RWPE2 (cell line): ENCODE results near the gene TBC1D21.
A peak's percentile ranks its signal among the peaks of the same experiment; 100 is the strongest.

Source experiments
- ATAC-seq: fragments of 200-7000 bp; cut with Tn5 transposase; 3 replicates; pipeline ENCODE4 v1.9.1; 2021; ENCODE audit warnings: low read depth
- DNase-seq: peaks from one replicate; pipeline ENCODE4 v3.0.0-alpha.2; 2020; ENCODE audit warnings: low spot score
- H3K27ac ChIP-seq: fragments of 450-650 bp; 2 replicates; pipeline ENCODE4 v1.5.1; 2017; ENCODE audit warnings: mild to moderate bottlenecking; ENCODE audit not compliant: poor library complexity, severe bottlenecking
- H3K27me3 ChIP-seq: fragments of 250-450 bp; sonication (Bioruptor Pico); 2 replicates; pipeline ENCODE4 v1.5.1; 2021; ENCODE audit warnings: mild to moderate bottlenecking, moderate library complexity; ENCODE audit not compliant: insufficient read depth, poor library complexity, severe bottlenecking
- H3K36me3 ChIP-seq: fragments of 250-450 bp; sonication (Bioruptor Pico); 2 replicates; pipeline ENCODE4 v1.5.1; 2020; ENCODE audit warnings: low read depth, mild to moderate bottlenecking, moderate library complexity
- H3K4me1 ChIP-seq: fragments of 250-450 bp; sonication (Bioruptor Pico); 2 replicates; pipeline ENCODE4 v1.5.1; 2021; ENCODE audit warnings: mild to moderate bottlenecking, moderate library complexity; ENCODE audit not compliant: insufficient read depth, poor library complexity, severe bottlenecking
- H3K4me3 ChIP-seq: fragments of 250-450 bp; sonication (Bioruptor Pico); 2 replicates; pipeline ENCODE4 v1.5.1; 2021; ENCODE audit warnings: mild to moderate bottlenecking, moderate library complexity; ENCODE audit not compliant: severe bottlenecking
- H3K9me3 ChIP-seq: fragments of 250-450 bp; sonication (Bioruptor Pico); 2 replicates; pipeline ENCODE4 v1.5.1; 2021; ENCODE audit warnings: mild to moderate bottlenecking, moderate library complexity; ENCODE audit not compliant: severe bottlenecking
- TF ChIP-seq, protein P1 (sequence below): fragments of 450-650 bp; IDR thresholded peaks from one replicate; pipeline ENCODE4 v1.5.1; 2017; ENCODE audit warnings: mild to moderate bottlenecking, moderate library complexity; ENCODE audit not compliant: poor library complexity, severe bottlenecking

Gene TBC1D21

DNA sequence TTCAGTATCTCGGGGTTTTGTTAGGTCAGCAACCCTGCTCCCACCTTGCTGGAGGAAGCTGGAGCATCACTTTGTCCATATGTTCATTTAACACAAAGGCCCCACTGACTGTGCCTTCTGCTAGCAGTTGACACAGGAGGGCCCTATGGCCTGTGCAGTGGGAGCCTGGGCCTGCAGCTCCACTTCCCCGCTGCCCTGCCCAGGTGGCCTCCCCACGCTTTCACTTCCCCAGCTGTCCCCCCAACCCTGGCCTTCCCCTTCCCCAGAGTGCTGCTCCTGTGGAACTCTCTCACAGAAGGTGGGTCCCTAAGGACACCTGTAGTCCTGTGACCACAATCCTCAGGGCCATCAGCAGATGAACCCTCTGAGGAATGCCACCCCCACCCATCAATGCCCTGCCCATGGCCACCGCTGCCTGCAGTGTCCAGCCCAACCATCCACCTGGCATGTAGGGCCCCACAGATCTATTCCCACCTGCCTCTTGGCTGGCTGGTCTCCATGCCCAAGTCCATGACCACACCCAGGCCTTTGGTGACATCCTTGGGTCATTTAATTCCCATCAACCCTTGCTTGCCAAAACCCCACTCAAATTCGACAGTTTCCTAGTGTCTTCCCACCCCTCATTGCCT, 13.5 kb downstream of the TBC1D21 start:
- TF ChIP-seq, protein P1, sequence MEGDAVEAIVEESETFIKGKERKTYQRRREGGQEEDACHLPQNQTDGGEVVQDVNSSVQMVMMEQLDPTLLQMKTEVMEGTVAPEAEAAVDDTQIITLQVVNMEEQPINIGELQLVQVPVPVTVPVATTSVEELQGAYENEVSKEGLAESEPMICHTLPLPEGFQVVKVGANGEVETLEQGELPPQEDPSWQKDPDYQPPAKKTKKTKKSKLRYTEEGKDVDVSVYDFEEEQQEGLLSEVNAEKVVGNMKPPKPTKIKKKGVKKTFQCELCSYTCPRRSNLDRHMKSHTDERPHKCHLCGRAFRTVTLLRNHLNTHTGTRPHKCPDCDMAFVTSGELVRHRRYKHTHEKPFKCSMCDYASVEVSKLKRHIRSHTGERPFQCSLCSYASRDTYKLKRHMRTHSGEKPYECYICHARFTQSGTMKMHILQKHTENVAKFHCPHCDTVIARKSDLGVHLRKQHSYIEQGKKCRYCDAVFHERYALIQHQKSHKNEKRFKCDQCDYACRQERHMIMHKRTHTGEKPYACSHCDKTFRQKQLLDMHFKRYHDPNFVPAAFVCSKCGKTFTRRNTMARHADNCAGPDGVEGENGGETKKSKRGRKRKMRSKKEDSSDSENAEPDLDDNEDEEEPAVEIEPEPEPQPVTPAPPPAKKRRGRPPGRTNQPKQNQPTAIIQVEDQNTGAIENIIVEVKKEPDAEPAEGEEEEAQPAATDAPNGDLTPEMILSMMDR = no peak
- peak; percentile 57 for DNase-seq
- no peaks in the 10 kb centered on the region for H3K9me3 ChIP-seq
- peaks cover 9% of the 10 kb centered on the region for H3K27me3 ChIP-seq
- no peaks in the 10 kb centered on the region for H3K4me1 ChIP-seq
- no peak for ATAC-seq
- H3K4me3 ChIP-seq = no peak overlapping the region
- H3K27ac ChIP-seq = no peak overlapping the region
- H3K36me3 ChIP-seq = no peaks in the 10 kb centered on the region

DNA sequence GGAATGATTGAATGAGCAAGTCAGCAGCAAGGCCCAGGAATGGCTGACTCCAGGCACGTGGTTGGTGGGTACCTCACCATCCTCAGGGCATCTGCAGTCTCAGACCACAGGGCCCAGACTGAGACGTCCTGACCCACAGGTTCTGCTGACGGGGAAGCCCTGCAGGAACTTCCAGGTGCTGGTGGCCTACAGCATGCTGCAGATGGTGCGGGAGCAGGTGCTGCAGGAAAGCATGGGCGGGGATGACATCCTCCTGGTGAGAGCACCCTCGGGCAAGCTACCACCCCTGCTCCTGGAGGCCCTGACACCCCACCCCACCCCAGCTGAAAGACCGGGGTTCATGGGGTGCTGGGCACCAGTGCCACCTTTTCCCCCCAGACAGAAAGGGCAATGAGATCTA, 14.1 kb downstream of the TBC1D21 start:
- H3K27me3 ChIP-seq = peaks cover 9% of the 10 kb centered on the region
- no peaks in the 10 kb centered on the region for H3K36me3 ChIP-seq
- ATAC-seq (no peak), DNase-seq (peak; percentile 66)
- no peaks in the 10 kb centered on the region for H3K4me1 ChIP-seq
- TF ChIP-seq, protein P1 = no peak
- H3K27ac ChIP-seq = no peak overlapping the region
- H3K4me3 ChIP-seq = no peak overlapping the region
- H3K9me3 ChIP-seq = no peaks in the 10 kb centered on the region

DNA sequence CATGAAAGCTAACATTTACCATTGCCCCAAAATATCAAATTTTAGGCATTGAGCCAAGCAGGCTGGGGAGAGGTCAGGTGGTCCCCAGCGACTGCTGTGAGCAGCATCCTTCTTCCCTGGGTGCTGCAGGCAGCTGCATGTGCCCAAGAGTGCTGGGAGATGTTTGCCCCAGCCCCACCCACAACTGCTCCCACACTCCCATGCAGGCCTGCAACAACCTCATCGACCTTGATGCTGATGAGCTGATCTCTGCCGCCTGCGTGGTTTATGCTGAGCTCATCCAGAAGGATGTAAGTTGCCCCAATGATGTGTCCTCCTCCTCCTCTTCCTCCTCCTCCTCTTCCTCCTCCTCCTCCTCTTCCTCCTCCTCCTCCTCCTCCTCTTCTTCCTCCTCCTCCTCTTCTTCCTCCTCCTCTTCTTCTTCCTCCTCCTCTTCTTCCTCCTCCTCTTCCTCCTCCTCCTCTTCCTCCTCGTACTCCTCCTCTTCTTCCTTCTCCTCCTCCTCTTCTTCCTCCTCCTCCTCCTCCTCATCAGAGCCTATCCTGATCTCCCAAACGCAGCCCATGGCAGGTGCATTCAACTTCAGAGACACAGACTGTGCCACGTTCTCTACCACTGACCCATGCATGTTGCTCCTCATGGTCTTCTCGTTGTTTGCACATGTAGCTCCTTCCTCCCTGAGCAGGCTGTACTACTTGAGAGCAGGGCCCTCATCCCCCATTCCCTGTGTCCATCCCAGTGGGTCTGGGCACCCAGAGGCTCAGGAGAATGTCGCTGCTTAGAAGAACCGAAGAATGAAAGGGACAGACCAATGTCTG, 15.1 kb downstream of the TBC1D21 start:
- no peak overlapping the region for H3K4me3 ChIP-seq

DNA sequence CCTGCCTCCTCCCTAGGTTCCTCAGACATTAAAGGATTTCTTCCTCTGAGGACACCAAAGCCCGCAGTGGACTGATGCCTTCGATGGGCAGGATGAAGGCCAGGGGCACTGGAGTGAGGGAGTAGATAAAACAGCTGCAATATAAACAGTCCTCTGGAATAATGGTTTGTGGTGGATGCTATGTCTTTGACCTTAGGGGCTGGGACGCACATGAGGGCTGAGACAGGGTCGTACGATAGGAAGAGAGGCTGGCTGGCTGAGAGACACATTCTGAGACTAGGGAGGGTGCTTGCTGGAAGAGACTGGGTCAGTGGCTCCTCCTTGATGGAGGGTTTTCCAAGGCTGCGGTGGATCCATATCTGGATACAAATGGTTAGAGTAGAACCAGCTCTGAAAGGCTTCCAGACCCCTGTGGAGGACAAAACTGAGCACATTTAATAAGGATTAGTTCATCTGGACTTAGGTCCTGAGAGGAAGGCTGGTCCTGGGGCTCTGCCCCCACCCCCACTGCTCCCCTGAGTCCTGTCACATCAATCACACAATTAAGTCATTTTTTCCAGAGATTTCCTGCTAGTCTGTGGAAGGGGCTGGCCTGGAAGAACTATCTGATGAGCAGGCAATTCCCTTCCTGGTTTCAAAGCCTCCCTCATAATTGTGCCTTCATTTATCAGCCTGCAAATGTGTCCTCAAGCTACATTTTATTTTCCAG, 15.8 kb downstream of the TBC1D21 start:
- no peaks in the 10 kb centered on the region for H3K9me3 ChIP-seq
- peaks cover 9% of the 10 kb centered on the region for H3K27me3 ChIP-seq
- no peaks in the 10 kb centered on the region for H3K36me3 ChIP-seq
- ATAC-seq (no peak), DNase-seq (peak; percentile 43)
- TF ChIP-seq, protein P1 = no peak
- H3K27ac ChIP-seq = no peak overlapping the region
- H3K4me1 ChIP-seq = no peaks in the 10 kb centered on the region
- H3K4me3 ChIP-seq = no peak overlapping the region

More for the DNA sequence above, 15.1 kb downstream of the TBC1D21 start:
- no peaks in the 10 kb centered on the region for H3K36me3 ChIP-seq
- H3K27ac ChIP-seq = no peak overlapping the region
- no peaks in the 10 kb centered on the region for H3K4me1 ChIP-seq
- no peaks in the 10 kb centered on the region for H3K9me3 ChIP-seq
- TF ChIP-seq, protein P1 = no peak
- ATAC-seq = no peak
- peak; percentile 38 for DNase-seq
- H3K27me3 ChIP-seq = peaks cover 9% of the 10 kb centered on the region
